Skeletal muscle cell (primary cell): ENCODE results near the gene NAV2.

Source experiments
- DNase-seq: peaks from one replicate; pipeline ENCODE4 v3.0.0-alpha.2; 2010; ENCODE audit warnings: low read depth
- H3K4me3 ChIP-seq: 2 replicates; pipeline ENCODE4 v1.5.1; 2011; ENCODE audit warnings: low read depth, mild to moderate bottlenecking, control low read depth, low read length, moderate library complexity

The NAV2 gene

GRCh38 chr11:20093775-20094174 is 381.1 kb downstream of the NAV2 start:
- no peak overlapping the region for H3K4me3 ChIP-seq

DNA sequence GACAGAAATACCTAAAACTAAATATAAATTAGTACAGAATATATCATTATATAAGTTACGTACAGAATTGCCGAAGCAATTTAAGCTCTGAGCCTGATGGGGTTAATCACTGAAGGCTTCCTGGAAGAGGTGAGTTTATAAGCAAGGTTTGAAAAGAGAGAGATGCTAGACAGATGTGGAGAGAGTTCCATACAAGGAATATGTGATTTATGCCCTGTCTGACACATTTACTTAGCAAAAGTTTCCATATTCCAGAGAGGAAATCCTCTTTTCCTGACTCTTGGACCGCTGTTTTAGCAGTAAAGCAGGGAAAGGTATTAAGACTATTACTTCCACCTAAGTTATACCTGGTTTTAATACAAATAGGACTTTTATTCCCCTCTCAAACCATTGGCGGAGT is 382.6 kb downstream of the NAV2 start:
- H3K4me3 ChIP-seq, result no peak overlapping the region
- no peak for DNase-seq

More at GRCh38 chr11:20093775-20094174, 381.1 kb downstream of the NAV2 start:
- DNase-seq, result peak; percentile 64

- peak overlapping the region; percentile 2 for H3K4me3 ChIP-seq
- DNase-seq, result peak; percentile 88
Observed at GRCh38 chr11:20097319-20098221, 384.9 kb downstream of the NAV2 start.

GRCh38 chr11:20099527-20099926 is 386.9 kb downstream of the NAV2 start:
- no peak for DNase-seq
- no peak overlapping the region for H3K4me3 ChIP-seq

DNA sequence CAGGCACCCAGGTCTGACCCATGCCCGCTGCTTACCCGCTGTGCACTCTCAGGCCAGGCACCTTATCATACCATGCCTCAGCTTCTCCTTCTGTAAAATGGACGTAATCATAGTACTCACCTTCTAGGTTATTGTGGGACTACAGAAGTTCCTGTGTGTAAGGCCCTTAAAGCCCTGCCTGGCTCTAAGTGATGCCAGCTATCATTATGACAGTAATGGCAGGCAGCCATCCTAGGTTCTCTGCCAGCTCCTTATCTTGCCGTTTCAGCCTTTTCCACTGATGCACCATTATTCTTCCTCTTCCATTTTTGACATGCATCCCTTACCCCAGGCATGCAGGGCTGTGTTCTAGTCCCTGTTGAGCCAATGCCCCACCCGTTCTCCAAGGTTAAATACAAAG is 389.8 kb downstream of the NAV2 start:
- H3K4me3 ChIP-seq, result no peak overlapping the region
- DNase-seq, result no peak

- DNase-seq, result no peak
- no peak overlapping the region for H3K4me3 ChIP-seq
Observed at GRCh38 chr11:20103281-20103680, 390.6 kb downstream of the NAV2 start.

DNA sequence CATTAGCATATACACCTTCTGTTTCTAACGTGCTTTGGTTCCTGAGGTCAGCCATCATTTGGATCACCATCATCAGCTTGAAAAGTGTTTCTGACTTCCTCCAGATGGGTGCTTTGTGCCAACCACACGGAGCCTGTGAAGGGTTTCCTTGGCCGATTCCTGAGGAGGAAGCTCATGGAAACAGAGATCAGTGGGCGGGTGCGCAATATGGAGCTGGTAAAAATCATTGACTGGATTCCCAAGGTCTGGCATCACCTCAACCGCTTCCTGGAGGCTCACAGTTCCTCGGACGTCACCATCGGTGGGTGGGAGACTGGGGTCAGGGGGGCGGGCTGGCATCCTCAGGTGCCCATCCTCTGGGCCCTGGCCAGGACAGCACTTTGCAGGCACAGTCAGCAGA is 392.8 kb downstream of the NAV2 start:
- no peak for DNase-seq
- no peak overlapping the region for H3K4me3 ChIP-seq

DNA sequence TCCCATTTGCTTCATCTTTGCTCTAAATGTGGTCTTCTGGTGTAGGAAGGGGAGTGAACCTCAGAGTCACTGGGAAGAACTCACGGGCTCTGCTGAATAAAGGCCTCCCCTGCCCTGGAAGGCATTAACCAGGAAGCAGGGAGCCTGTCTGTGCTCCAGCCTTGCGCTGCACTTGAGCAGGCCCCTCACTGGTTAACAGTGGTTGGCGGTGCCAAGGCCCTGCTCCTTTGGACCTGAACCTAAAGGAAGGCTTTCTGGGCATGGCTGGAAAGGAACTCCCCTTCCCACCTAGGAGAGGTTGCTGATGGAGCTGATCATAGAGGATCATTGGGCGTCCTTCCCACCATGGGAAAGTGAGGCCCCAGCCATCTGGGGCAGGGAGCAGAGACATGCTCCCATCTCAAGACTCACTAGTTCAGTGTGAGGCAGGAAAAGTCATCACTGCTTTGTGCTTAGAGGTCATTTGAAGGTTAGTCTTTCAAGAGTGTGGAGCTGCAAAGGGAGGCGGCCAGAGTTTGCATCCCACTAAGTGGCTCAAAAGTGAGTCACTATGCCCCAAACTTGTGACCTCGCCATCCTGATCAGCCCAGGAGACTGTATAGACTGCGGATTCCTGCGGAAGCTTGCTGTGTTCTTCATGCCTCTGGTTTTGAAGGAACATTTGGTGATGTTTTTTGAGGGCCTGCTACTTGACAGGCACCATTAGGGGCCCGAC is 397.3 kb downstream of the NAV2 start:
- H3K4me3 ChIP-seq, result no peak overlapping the region
- no peak for DNase-seq

GRCh38 chr11:20110908-20111669 is 398.5 kb downstream of the NAV2 start:
- peak; percentile 92 for DNase-seq
- H3K4me3 ChIP-seq, result no peak overlapping the region

DNA sequence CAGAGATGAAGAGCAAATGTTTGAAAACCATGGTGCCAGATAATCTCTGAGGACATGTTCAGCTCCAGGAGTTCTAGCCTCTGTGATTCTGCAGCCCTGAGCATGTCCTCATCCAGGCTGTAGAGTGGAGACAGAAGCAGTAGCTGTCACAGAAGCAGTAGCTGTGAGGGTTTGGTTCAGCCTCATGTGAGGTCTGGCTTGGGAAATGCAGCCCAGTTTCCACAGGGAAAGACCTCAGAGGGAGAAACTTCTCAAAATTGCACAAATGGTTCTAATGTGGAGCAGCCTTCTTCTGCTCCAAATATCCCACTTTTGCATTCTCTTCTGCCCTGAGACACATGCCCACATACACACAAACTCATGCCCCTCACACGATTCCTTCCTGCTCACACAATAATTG is 399.2 kb downstream of the NAV2 start:
- no peak for DNase-seq
- H3K4me3 ChIP-seq, result no peak overlapping the region

DNA sequence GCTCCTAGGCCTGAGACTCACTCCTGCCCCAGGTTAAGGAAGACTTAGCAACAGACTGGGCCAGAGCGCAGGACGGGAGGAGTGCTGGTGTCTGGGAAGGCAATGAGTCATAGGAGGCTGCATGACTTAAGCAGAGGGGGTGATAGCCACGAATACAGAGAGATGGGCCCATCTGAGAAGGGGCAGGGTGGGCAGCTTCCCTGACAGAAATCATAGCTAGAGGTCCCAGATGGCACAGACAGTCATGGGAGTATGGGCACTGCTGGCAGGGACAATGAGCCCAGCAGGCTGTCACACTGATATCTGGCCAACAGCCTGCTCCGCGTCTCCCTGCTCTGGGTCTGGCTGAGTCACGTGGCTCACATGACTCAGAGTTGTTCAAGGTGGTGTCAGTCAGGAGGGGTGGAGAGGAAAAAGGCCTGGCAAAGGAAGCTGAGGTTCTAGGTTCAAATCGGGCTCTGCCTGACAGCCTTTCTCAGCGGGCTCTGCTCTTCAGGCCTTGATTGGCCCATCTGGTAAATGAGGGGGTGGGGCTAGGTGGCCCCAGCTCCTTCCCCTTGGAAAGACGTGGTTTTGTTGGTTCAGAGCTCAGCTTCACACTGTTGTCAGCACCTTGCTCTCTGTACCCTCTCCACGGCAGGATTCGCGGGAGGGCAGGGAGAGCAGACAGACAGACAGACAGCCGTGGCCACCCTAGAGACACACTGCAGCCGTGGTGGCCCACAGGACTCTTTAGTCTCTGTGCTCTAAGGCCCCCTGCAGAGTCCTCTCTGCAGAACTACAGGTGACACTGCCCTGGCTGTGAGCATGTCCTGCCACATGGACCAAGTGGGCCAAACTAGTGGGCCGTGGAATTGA is 399.9 kb downstream of the NAV2 start:
- H3K4me3 ChIP-seq, result no peak overlapping the region
- DNase-seq, result peak; percentile 95

GRCh38 chr11:20113149-20113438 is 400.5 kb downstream of the NAV2 start:
- no peak for DNase-seq

GRCh38 chr11:20114588-20114987 is 402.0 kb downstream of the NAV2 start:
- no peak for DNase-seq
- no peak overlapping the region for H3K4me3 ChIP-seq

More at GRCh38 chr11:20113149-20113438, 400.5 kb downstream of the NAV2 start:
- no peak overlapping the region for H3K4me3 ChIP-seq

DNA sequence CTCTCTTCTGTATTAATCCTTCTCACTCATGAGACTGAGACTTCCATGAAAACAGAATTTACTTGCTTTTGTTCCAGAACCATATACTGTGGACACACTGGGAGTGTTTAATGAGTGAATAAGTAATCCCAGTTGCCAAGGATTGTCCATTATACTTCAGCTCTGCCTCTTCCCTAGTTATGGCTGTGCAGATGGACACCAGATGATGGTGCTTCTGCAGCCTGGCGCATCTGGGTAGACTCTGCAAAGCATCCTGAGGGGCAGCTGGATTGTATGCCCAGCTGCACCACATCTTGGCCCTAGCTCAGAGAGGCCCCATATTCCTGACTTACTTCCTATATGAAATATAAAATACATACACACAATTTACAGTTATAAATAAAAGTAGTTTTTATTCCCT is 404.2 kb downstream of the NAV2 start:
- no peak overlapping the region for H3K4me3 ChIP-seq
- no peak for DNase-seq

- no peak overlapping the region for H3K4me3 ChIP-seq
- no peak for DNase-seq
Observed at GRCh38 chr11:20117291-20117690, 404.7 kb downstream of the NAV2 start.

DNA sequence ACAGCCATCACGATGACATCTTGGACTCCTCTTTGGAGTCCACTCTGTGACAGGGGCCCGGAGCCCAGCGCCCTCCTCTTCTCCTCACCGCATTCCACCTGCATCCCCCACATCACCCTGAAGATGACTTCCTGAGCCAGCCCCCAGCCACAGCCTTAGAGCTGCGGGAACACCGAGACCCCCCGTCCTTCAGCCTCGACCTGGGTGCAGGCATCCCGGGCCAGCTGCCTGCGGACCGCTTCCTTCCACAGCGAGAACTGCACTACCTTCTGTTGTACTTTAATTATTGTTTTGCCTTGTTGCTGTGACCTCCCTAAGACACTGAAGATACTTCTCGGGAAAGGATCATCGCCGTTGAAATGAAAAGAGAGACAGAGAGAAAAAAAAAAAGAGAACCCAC is 405.6 kb downstream of the NAV2 start:
- H3K4me3 ChIP-seq, result no peak overlapping the region
- DNase-seq, result no peak

GRCh38 chr11:20119315-20119714 is 406.7 kb downstream of the NAV2 start:
- no peak for DNase-seq
- no peak overlapping the region for H3K4me3 ChIP-seq

GRCh38 chr11:20120134-20120925 is 407.7 kb downstream of the NAV2 start:
- no peak overlapping the region for H3K4me3 ChIP-seq
- no peak for DNase-seq

DNA sequence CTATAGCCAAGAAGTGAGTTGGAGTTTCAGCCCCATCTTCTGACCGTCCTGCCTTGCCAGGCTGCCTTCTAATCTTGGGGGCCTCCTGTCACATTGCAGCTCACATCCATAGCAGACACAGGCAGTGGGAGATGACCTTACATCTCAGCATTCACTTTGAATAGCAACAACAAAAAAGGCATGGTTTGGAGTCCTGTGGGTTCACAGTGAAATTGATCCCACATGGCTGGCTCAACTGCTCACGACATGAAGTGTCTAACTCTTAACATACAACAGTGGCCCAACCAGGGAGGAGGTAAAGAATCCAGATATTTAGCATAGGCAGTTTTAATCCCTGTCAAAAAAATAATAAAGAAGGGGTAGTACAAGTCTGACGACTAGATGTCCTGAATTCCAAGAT is 409.5 kb downstream of the NAV2 start:
- no peak for DNase-seq
- H3K4me3 ChIP-seq, result no peak overlapping the region
